Stimulated activated CD8-positive, alpha-beta memory T cell treated with anti-CD3 and anti-CD28 coated beads, Interleukin-7, amount 100 ng/mL, for 24 hours (primary cell): ENCODE measurements around the gene SRL.
"Not testable (repeated sequence)": the region's sequence is repeated elsewhere in the genome, so short reads cannot be mapped to it uniquely, and the experiment has no call there.

Source experiments
- DNase-seq: peaks from one replicate; pipeline ENCODE4 v3.0.0-alpha.2; 2020; ENCODE audit warnings: low read depth

Gene SRL

DNA sequence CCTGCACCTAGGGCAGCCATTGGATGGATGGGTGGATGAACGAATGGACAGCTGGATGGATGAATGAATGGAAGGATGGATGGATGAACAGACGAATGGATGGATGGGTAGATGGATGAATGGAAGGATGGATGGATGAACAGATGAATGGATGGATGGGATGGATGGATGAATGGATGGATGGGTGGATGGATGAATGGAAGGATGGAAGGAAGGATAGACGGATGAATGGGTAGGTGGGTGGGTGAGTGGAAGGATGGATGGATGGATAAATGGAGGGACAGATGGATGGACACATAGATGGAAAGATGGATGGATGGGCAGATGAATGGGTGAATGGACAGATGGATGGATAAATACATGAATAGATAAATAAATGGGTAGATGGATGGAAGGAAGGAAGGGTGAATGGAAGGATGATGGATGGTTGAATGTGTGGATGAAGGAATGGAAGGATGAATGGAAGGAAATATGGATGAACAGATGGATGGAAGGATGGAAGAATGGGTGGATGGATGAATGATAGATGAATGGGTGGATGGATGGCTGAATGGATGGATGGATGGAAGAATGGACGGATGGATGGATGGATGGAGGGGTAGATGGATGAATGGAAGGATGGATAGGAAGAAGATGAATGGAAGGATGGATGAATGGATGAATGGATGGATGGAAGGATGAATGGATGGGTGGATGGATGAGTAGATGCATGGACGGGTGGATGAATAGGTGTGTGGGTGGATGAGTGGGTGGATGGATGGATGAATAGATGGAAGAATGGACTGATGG is 15.4 kb downstream of the SRL start:
- no peak for DNase-seq

DNA sequence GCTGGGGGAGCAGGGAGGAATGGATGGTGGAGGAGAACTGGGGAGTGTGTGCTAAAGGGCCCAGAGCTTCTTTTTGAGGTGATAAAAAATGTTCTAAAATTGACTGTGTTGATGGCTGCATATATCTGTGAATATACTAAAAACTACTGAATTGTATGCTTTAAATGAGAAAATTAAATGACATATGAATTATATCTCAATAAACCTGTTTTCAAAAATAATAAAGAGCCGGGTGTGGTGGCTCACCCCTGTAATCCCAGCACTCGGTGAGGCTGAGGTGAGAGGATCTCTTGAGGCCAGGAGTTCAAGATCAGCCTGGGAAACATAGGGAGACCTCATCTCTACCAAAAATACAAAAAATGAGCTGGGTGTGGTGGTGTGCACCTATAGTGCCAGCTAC is 16.8 kb downstream of the SRL start:
- no peak for DNase-seq

DNA sequence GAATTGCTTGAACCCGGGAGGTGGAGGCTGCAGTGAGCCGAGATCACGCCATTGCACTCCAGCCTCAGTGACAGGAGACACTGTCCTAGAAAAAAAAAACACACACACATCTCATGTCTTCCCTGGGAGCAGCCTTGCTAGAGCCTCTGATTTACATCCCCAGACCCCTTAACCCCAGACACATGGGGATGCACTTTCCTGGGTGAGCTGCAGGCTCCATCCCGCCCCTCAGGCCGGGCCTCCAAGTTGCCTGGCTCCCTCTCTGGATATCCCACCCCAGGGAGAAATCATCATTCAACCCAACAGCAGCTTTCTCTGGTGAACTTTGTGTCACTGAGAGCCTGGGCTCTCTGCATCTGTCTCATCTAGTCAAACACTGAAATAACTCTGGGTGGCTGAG is 21.5 kb downstream of the SRL start:
- DNase-seq: no peak

DNA sequence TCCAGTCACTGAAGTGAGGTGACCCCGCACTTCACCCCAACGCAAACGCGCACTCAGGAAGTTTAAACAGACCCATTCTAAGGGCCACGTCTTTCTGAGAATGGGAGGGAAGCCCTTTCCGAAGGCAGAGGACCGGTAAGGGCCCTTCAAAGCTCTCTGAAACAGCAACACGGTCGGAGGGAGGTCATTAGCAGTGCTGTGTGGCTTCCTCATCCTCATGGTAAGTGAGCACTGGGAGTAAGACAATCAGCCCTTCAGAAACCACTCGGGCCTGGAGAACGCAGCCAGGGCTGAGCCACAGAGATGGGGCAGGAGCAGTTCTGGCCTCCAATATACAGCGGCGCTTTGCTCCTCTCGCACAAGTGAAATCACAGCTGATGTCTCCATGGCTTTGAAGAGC is 23.7 kb downstream of the SRL start:
- DNase-seq: no peak

DNA sequence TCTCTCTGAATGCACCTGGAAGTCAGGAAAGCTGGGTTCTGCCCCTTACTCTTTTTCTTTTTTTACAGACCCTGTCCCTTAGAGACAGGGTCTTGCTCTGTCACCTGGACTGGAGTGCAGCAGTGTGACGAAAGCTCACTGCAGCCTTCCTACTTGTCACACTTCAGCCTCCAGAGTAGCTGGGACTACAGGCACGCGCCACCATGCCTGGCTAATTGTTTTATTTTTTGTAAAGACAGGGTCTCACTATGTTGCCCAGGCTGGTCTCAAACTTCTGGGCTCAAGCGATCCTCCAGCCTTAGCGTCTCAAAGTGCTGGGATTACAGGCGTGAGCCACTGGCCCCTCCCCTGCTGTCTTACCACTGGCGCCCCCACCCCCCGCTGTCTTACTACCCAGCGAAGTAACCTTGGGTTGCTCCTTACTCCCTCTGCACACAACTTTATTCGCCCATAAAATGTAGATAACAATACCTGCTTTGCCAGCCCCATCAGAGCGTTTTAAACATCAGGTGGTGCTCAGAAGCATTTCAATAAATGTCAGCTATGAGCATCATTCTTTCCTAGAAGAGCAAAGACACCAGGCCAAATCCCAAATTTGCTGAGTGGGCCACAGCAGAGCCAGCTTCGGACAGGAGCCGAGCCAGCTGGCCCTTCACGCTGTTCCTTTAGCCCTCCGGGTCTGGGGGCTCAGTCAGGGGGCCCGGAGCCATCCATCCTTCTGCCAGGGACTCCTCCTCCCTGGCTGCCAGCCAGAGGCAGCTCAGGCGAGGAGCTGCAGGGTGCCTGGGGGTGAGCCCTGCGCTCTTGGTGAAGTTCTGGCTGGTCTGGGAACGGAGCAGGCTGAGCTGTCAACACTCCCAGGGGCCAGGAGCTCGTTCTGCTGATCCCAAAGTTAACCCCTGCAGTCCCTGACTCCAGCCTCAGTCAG is 24.4 kb downstream of the SRL start:
- DNase-seq: no peak

DNA sequence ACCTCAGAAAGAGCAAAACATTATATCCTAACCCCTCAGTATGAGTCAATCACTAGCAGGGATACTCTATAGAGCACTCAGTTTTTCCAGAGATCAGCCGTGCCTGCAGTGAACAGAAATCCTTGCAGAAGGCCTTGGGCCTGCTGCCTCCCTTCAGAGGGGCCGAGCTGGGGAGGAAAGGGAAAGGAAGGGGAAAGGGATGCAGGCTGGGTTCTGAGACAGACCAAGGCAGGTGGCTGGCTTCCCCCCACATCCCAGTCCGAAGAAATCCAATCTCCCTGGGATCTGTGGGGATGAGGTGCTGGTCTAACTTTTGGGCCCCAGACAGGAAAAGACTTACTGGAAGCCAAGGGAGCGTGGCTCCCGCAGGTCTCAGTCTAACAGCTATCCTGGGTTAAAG is 25.3 kb downstream of the SRL start:
- DNase-seq: no peak

DNA sequence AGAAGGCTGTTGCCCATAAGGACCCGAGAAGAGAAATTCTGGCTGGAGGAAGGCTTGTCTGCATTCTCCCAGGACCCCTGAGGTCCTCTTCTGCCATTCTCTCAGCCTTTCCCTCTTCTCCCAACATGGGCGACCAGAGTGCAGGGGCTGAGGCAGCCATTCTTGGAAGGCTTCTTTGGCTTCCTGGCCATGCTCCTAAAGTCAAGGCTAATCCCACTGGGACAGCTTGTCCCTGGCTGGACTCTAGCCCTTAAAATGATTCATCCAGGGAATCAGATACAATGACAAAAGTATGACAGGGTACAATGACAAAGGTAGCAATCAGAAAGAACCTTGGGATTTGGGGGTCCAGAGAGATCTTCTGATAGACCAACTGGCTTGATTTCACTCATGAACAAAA is 26.8 kb downstream of the SRL start:
- no peak for DNase-seq

DNA sequence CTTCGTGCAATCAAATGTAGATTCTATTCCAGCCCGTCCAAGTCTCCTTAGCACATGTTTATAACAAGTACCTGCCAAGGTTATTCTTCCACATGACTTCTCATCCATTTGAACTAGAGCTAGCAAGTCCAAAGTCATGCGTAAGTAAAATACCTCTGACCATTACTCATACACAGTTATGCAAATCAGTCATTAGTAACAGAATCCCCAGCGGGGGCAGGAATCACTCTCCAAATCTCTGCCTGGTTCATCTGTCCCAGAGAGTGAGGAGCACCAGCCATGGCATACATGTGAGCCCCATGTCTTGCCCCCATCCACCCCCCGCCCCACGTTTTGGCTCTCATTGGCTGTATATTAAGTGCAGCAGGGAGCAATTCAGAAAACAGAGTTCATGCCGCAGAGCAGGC is 27.7 kb downstream of the SRL start:
- no peak for DNase-seq

DNA sequence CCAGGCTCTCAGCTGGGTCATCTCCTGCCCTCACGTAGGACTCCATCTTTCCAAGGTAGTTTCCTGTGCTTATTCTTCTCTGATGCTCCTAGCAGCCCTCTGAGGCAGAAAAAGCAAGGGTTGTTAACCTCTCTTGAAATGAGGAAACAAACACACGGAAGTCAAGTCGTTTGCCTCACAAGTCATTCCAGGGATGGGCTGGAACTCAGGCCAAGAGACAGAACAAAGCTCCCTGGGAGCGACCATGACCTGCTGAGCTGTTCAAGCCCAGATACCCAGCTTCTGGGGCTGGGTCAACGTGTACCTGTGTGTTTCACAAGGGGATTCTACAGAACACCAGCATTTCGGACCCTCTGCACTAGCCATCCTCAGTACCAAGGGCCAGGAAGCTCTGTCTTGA is 28.1 kb downstream of the SRL start:
- DNase-seq: no peak

DNA sequence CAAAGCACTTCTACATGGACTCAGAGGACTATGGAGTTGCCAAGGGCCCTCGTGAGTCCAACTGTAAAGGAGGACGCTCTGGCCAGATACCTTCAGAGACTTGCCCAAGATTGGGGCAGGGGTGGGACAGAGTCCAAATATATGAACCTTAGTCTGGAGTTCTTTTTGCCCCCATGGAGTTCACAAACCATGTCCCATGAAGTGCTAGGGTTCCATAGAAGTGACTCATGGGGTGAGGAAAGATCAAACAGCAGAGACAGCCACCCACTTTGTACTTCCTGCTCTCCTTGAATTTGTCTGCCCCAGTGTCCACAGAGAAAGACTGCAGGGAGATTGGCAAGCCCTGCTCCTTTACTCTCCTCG is 29.0 kb downstream of the SRL start:
- DNase-seq: no peak

DNA sequence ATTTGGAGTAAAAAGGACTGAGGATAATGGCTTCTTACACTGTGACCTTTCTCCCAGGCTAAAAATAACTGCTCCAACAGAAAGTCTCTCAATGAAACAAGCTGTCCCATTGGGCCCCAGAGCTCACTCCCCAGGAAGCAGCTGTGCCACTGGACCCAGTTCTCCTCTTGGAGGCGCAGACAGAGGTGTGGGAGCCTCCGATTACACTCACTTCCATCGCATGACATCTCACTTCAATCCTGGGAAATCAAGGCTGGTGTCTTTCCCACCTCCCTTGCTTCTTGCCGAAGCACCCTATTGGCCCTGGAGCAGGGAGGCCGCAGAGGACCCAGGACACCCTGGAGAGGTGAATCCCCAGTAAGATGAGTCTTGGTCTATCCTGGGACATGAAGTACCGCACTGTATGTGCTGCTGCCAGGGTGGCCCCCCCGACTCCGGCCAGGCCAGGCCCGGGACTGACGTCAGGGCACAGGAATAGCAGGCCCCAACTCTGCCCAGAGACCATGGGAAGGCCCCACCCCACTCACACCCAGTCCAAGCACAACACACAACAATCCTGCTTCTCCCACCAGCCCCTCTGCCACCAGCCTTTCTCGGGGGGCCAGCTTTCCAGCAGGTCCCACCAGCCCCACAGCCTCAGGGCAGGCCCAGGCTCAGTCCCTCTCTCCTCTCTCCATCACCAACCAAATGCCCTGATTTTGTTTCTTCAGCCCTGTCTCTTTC is 29.5 kb downstream of the SRL start:
- no peak for DNase-seq

DNA sequence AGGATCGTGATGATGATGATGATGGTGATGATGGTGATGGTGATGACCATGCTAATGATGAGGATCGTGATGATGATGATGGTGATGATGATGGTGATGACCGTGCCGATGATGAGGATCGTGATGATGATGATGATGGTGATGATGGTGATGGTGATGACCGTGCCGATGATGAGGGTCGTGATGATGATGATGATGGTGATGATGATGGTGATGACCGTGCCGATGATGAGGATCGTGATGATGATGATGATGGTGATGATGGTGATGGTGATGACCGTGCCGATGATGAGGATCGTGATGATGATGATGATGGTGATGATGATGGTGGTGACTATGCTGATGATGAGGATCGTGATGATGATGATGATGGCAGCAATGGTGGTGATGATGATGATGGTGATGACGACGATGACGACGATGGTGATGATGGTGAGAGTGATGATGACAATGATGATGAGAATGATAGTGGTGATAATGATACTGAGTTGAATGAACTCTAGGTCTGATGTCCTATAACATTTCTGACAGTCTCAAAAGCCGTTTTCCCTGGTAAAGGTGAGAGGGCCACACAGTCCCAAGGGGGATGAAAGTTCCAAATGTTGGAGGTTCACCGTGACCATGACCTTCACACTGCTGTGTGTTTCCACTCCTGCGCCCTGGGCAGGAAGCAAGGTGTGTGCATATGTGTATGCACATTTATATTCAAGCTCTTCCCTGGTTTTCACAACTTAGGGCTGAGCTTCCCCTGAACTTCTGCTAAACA is 30.3 kb downstream of the SRL start:
- not testable (repeated sequence) for DNase-seq

DNA sequence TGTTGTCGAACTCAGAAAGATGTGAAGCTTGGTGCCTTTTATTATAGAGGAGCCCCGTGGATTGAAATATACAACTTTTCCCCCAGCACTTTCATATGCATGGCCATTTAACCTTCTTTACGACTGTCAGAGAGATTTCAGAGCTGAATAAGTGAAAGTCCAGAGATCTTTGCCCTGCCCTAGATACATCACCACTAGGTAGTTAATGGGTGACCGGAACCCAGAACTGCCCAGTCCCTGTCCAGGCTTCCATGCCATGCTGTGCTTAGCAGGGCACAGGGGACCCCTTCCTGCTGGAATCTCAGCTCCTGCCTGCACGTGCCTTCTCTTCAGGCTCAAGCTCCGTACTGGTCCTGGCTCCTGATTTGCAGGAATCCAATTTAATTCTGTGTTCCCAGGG is 32.2 kb downstream of the SRL start:
- DNase-seq: no peak

DNA sequence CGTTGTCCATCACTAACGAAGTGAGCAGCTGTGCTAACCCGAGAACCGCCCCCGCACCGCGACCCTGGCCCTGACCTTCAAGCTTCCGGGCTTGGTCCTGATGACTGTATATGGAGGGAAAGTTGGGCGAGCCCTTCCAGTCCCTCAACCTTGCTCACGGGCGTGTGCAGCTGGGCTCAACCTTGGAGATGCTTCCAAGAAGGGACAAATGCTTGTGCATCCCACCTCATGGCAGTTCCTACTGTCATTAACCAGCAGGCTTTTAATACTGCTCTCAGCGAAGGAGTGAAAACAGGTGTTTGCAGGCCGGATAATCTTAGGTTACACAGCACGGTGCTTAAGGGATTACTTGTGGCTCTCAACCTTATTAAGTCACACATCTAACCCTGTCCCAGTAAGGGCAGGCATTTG is 33.5 kb downstream of the SRL start:
- DNase-seq: no peak

DNA sequence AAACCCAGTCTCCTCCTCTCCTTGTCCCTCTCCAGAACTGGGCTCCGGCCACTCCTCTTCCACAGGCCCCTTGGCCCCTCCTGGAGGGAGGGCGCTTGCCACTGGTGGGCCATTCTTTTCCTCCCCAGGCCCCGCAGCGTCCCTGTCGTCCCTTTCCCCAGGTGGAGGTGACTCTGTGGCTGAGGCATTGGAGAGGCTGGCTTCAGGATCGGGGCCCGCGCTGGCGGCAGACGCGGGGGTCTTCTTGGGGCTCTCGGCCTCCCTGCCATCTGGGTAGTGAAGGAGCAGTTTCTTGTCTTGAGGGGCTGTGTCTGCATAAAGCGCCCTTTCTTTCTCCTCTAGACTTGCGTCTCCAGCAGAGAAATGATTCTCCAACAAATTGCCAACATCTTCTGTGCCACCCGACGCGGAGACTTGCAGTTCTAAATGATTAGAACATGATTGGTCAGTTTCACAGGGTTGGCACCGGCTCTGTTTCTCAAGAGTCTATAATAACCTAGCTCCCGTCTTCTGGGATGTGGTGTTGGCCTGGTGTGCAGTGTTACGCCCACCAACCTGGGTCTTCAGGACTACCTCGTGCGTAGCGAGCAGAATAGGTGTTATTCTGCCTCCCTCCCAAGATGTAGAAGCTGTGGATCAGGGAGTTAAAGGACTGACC is 34.1 kb downstream of the SRL start:
- no peak for DNase-seq

DNA sequence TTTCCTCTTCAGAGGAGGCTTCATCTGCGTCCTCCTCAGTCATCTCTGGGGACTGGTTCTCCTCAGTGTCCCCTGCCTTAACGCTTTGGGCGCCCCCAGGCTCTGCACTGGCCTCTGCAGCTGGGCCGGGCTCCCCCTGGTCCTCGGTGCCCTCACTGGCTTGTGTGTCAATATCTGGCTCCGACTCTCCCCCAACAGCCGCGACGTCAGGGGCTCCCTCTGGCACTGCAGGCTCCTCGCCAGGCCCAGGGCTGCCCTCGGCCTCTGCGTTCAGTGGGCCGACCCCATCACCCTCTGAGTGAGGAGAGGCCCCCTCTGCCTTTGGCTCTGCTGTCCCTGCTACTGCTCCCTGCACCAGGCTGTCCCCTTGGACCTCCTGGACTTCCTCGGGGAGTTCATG is 34.7 kb downstream of the SRL start:
- no peak for DNase-seq

DNA sequence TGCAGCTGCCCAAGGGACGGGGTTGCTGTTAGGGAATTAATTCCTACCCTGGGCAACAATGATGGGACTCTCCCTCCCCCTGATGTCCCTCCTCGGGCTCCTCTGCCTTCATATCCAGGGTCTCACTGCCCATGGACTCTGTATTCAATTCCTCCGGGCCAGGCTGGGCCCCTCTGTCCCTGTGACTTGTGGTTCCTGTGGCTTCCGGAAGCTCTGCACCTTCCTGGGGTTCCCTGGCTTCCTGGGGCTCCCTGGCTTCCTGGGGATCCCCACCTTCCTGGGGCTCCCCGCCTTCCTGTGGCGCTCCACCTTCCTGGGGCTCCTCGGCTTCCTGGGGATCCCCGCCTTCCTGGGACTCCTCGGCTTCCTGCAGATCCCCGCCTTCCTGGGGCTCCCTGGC is 35.2 kb downstream of the SRL start:
- DNase-seq: no peak

DNA sequence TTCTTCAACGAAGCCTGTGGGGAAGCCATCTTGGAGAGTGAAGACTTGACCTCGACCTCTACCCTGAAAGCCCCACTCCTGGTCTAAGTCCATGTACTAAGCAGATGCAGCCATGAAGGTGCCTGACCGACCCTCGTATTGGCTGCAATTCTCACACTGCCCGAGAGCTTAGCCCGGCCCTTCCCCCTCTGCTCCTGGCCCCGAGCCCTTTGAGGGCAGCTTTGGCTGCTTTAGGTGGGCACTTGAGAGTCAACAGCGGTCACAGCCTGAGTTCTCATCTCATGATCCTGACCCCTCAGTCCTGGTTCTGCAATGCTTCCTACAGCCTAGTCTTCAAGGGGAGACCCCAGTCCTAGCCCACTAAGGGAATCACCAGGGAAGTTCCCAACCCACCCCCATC is 35.9 kb downstream of the SRL start:
- no peak for DNase-seq

DNA sequence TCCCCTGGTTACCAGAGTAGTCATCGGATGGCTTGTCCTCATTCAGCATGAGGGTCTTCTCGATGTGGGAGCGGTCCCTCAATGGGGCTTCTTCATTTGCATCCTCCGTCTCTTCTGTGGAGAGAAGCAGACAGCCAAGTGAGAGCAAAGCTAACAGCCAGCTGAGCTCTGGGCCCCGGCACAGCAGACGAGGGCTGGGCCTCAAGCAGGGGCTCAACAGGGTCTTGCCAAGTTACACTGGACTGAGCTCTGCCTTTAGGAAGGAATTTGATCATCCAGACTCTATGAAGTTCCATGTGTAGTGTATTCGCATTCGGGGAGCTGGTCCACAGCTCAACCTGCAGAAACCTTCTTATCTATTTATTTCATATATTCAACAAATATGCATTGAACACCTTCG is 37.4 kb downstream of the SRL start:
- DNase-seq: no peak

DNA sequence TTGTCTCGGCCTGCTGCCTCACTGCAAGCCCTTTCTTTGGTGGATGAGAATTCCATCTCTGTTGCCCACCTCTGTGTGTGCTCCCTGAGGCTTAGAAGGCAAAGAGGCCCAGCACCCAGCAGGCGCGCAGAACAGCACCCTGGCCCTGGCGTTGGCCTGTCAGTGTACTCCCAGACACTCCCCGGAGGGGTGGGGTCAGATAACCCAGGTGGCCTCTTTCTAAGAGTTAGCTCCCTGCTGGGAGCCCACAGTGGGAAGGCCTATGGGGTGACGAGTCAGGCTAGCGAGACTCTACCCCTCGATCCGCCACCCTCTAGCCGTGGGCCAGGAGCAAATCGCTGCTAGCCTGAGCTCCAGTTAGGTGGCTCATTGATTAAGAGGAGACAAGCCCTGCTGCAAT is 38.1 kb downstream of the SRL start:
- no peak for DNase-seq

DNA sequence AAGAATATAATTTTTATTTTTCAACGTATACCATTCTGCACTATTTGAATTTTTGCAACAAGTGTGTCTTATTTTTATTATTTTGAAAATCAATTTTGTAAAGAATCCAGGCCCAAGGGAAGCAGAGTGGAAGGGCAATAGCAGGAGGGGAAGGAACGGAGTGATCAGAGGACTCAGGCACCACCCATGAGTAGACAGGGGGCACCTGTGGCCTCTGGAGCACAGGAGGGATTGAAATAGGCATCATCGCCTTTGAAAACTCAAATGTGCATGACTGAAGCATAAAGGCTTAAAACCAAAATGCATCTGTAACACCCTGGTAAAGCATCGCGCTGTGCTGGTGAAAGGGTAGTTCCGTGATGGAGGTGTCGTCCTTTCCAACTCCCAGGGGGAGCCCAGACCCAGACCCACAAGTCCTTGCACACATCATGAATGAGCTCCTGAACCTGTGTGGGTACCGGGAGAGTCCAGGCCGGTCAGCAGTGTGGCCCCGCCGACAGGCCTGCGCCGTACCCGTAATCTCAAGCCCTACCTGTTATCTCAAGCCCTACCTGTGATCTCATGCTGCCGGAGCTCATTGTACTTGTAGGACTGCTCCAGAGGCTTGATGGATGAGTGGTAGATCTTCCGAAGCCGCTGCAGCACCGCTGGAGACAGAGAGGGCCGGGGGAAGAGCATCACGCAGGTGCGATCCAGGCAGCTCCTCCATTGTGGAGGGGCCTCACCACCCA is 39.1 kb downstream of the SRL start:
- DNase-seq: no peak
